Liver (tissue), 9 donors: ENCODE results near the gene PITHD1. TPM values are rescaled to one million over a fixed set of nuclear protein-coding genes. Genes with fewer than 3 reads are reported as not detected.

Experiments
- DNase-seq: peaks from one replicate; pipeline ENCODE4 v3.0.0-alpha.2; 2017; ENCODE audit warnings: low spot score
- H3K27ac ChIP-seq, 2 donors: one replicate each; pipeline ENCODE4 v1.7.0; 2013; ENCODE audit warnings: inconsistent platforms in 2 of 2, low read length in 2 of 2, control low read depth in 1 of 2, low read depth in 1 of 2, mild to moderate bottlenecking in 1 of 2
- H3K27me3 ChIP-seq, 4 donors: one replicate each; pipeline versions ENCODE4 v1.6.1 to v1.7.0; 2013; ENCODE audit warnings: low read length in 3 of 4, inconsistent platforms in 1 of 4, mild to moderate bottlenecking in 1 of 4, moderate library complexity in 1 of 4; ENCODE audit not compliant: control insufficient read depth in 4 of 4, insufficient read depth in 4 of 4
- H3K36me3 ChIP-seq, 4 donors: one replicate each; pipeline versions ENCODE4 v1.6.1 to v1.7.0; 2013; ENCODE audit warnings: low read length in 3 of 4, mild to moderate bottlenecking in 3 of 4, low read depth in 1 of 4, moderate library complexity in 1 of 4; ENCODE audit not compliant: control insufficient read depth in 4 of 4, insufficient read depth in 3 of 4
- H3K4me1 ChIP-seq, 4 donors: one replicate each; pipeline versions ENCODE4 v1.6.1 to v1.7.0; 2013; ENCODE audit warnings: low read length in 3 of 4, mild to moderate bottlenecking in 3 of 4, moderate library complexity in 1 of 4; ENCODE audit not compliant: control insufficient read depth in 4 of 4, insufficient read depth in 4 of 4
- H3K4me3 ChIP-seq, 3 donors: one replicate each; pipeline versions ENCODE4 v1.6.1 to v1.7.0; 2013; ENCODE audit warnings: low read length in 3 of 3, control low read depth in 1 of 3, low read depth in 1 of 3, mild to moderate bottlenecking in 1 of 3
- H3K9ac ChIP-seq, 2 donors: one replicate each; pipeline ENCODE4 v1.7.0; 2013; ENCODE audit warnings: low read length in 2 of 2, mild to moderate bottlenecking in 2 of 2, moderate library complexity in 2 of 2, control low read depth in 1 of 2, low read depth in 1 of 2
- H3K9me3 ChIP-seq, 4 donors: one replicate each; pipeline versions ENCODE4 v1.6.1 to v1.7.0; 2013; ENCODE audit warnings: low read length in 3 of 4; ENCODE audit not compliant: control insufficient read depth in 4 of 4
- EGR1 ChIP-seq, 2 donors: IDR thresholded peaks; 2 replicates each; pipeline ENCODE4 v1.6.1; 2016 to 2018; ENCODE audit warnings: antibody characterized with exemption in 2 of 2, low read depth in 2 of 2
- FOXA1 ChIP-seq: IDR thresholded peaks from 2 replicates; pipeline ENCODE4 v1.6.1; 2016; ENCODE audit warnings: antibody characterized with exemption
- FOXA2 ChIP-seq: IDR thresholded peaks from 2 replicates; pipeline ENCODE4 v1.6.1; 2016; ENCODE audit warnings: antibody characterized with exemption
- GABPA ChIP-seq, 2 donors: IDR thresholded peaks in 1 of 2; conservative IDR thresholded peaks in 1 of 2; 2 replicates each; pipeline ENCODE4 v1.6.1; 2016; ENCODE audit warnings: antibody characterized with exemption in 2 of 2, mild to moderate bottlenecking in 1 of 2, moderate library complexity in 1 of 2
- HNF4A ChIP-seq, 2 donors: conservative IDR thresholded peaks; 2 replicates each; pipeline ENCODE4 v1.6.1; 2016; ENCODE audit warnings: antibody characterized with exemption in 2 of 2, mild to moderate bottlenecking in 2 of 2
- HNF4G ChIP-seq: IDR thresholded peaks from 2 replicates; pipeline ENCODE4 v1.6.1; 2016; ENCODE audit warnings: antibody characterized with exemption
- JUND ChIP-seq, 2 donors: IDR thresholded peaks; 2 replicates each; pipeline ENCODE4 v1.6.1; 2016; ENCODE audit warnings: antibody characterized with exemption in 2 of 2
- NR2F2 ChIP-seq: IDR thresholded peaks from 2 replicates; pipeline ENCODE4 v1.6.1; 2016; ENCODE audit warnings: antibody characterized with exemption
- RAD21 ChIP-seq, 2 donors: IDR thresholded peaks; 2 replicates each; pipeline ENCODE4 v1.6.1; 2016; ENCODE audit warnings: antibody characterized with exemption in 2 of 2, mild to moderate bottlenecking in 2 of 2
- RXRA ChIP-seq, 2 donors: IDR thresholded peaks; 2 replicates each; pipeline ENCODE4 v1.6.1; 2017 to 2018; ENCODE audit warnings: antibody characterized with exemption in 2 of 2, mild to moderate bottlenecking in 1 of 2
- SP1 ChIP-seq: IDR thresholded peaks from 2 replicates; pipeline ENCODE4 v1.6.1; 2018; ENCODE audit warnings: antibody characterized with exemption, mild to moderate bottlenecking
- TAF1 ChIP-seq: conservative IDR thresholded peaks from 2 replicates; pipeline ENCODE4 v1.6.1; 2016; ENCODE audit warnings: antibody characterized with exemption, mild to moderate bottlenecking
- YY1 ChIP-seq: IDR thresholded peaks from 2 replicates; pipeline ENCODE4 v1.6.1; 2016; ENCODE audit warnings: antibody characterized with exemption, mild to moderate bottlenecking
- WGBS: extraction: QIAGEN DNeasy Blood & Tissue Kit; methylation state at CpG from one replicate; pipeline ENCODE4 v1.1.7; 2013; 5-methylcytosine and 5-hydroxymethylcytosine counted together
- polyA plus RNA-seq, 2 donors: library from polyadenylated mRNA; stranded (reverse) in 1 of 2; unstranded in 1 of 2; fragments of 200-250 nt in 1 of 2; fragments of >200 nt in 1 of 2; fragmentation: Nextera tagmentation in 1 of 2; extraction: Ambion mirVana in 1 of 2; gene quantifications; one replicate each; pipeline versions ENCODE4 v1.2.1 to v1.2.3, GENCODE V29; 2013 to 2015
- total RNA-seq, 2 donors: library from RNA; depleted of rRNA; stranded (reverse); fragments of >200 nt; gene quantifications; one replicate each; pipeline ENCODE4 v1.2.3, GENCODE V29; 2014
- TF ChIP-seq, protein P1 (sequence below): IDR thresholded peaks from 2 replicates; pipeline ENCODE4 v1.6.1; 2016; ENCODE audit warnings: antibody characterized with exemption
- TF ChIP-seq, protein P2 (sequence below): IDR thresholded peaks from 2 replicates; pipeline ENCODE4 v1.6.1; 2016; ENCODE audit warnings: antibody characterized with exemption
- TF ChIP-seq, protein P3 (sequence below): fragments of 150-350 bp; IDR thresholded peaks from 2 replicates; pipeline ENCODE4 v1.5.1; 2017; ENCODE audit warnings: improper control_type of control experiment, low read depth, low read length; ENCODE audit not compliant: missing input control
- TF ChIP-seq, protein P4 (sequence below): IDR thresholded peaks from 2 replicates; pipeline ENCODE4 v1.6.1; 2016; ENCODE audit warnings: antibody characterized with exemption, mild to moderate bottlenecking
- donor health status: healthy.
- donor health status: healthy.
- donor health status: healthy.
- donor health status: healthy.
- donor health status: healthy.

The PITHD1 gene
- total and polyA plus RNA-seq, 4 donors = 17.1 to 86.4 (median 24.8) TPM

DNA sequence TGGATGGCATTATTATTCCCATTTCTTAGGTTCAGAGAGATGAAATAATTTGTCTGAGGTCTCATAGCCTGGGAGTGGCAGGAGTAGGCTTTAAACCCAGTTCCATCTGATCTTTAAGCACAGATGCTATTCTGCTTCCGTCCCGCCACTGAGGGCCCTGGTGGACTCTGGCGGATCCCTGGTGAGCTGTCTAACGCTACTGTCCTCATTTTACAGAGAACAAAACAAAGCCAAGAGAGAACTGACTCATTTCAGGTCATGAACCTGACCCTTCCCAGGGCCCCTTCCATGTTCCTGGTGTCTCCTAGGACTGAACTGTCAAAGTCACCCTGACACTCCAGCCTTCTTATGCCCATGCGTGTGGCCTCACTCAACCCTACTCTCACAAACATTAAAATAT, 25.5 kb downstream of the PITHD1 start:
- no peaks in the 10 kb centered on the region for H3K27me3 ChIP-seq
- 85% methylated on average over 5 of the region's 5 CpGs for WGBS
- H3K36me3 ChIP-seq = peaks cover 1 to 25% (median 11%) of the 10 kb centered on the region in 4 donors
- H3K4me1 ChIP-seq = peaks cover 9 to 45% (median 39%) of the 10 kb centered on the region in 4 donors
- TF ChIP-seq RAD21 (IDR thresholded peaks at IDR 0.05) (no peak), NR2F2 (no peak), HNF4A (conservative IDR thresholded peaks at IDR 0.05) (no peak), TAF1 (no peak), YY1 (no peak), HNF4G (no peak), GABPA (IDR thresholded peaks at IDR 0.05 in 1 of 2, conservative IDR thresholded peaks at IDR 0.05 in 1 of 2) (no peak), FOXA2 (no peak), EGR1 (IDR thresholded peaks at IDR 0.05; ENCODE audit: low read depth in 2 of 2) (no peak), JUND (IDR thresholded peaks at IDR 0.05) (no peak), SP1 (no peak), RXRA (IDR thresholded peaks at IDR 0.05) (no peak), FOXA1 (no peak)
- TF ChIP-seq, protein P1, sequence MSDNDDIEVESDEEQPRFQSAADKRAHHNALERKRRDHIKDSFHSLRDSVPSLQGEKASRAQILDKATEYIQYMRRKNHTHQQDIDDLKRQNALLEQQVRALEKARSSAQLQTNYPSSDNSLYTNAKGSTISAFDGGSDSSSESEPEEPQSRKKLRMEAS = no peak
- TF ChIP-seq, protein P2, sequence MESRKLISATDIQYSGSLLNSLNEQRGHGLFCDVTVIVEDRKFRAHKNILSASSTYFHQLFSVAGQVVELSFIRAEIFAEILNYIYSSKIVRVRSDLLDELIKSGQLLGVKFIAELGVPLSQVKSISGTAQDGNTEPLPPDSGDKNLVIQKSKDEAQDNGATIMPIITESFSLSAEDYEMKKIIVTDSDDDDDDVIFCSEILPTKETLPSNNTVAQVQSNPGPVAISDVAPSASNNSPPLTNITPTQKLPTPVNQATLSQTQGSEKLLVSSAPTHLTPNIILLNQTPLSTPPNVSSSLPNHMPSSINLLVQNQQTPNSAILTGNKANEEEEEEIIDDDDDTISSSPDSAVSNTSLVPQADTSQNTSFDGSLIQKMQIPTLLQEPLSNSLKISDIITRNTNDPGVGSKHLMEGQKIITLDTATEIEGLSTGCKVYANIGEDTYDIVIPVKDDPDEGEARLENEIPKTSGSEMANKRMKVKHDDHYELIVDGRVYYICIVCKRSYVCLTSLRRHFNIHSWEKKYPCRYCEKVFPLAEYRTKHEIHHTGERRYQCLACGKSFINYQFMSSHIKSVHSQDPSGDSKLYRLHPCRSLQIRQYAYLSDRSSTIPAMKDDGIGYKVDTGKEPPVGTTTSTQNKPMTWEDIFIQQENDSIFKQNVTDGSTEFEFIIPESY = no peak
- TF ChIP-seq, protein P3, sequence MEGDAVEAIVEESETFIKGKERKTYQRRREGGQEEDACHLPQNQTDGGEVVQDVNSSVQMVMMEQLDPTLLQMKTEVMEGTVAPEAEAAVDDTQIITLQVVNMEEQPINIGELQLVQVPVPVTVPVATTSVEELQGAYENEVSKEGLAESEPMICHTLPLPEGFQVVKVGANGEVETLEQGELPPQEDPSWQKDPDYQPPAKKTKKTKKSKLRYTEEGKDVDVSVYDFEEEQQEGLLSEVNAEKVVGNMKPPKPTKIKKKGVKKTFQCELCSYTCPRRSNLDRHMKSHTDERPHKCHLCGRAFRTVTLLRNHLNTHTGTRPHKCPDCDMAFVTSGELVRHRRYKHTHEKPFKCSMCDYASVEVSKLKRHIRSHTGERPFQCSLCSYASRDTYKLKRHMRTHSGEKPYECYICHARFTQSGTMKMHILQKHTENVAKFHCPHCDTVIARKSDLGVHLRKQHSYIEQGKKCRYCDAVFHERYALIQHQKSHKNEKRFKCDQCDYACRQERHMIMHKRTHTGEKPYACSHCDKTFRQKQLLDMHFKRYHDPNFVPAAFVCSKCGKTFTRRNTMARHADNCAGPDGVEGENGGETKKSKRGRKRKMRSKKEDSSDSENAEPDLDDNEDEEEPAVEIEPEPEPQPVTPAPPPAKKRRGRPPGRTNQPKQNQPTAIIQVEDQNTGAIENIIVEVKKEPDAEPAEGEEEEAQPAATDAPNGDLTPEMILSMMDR = no peak
- TF ChIP-seq, protein P4, sequence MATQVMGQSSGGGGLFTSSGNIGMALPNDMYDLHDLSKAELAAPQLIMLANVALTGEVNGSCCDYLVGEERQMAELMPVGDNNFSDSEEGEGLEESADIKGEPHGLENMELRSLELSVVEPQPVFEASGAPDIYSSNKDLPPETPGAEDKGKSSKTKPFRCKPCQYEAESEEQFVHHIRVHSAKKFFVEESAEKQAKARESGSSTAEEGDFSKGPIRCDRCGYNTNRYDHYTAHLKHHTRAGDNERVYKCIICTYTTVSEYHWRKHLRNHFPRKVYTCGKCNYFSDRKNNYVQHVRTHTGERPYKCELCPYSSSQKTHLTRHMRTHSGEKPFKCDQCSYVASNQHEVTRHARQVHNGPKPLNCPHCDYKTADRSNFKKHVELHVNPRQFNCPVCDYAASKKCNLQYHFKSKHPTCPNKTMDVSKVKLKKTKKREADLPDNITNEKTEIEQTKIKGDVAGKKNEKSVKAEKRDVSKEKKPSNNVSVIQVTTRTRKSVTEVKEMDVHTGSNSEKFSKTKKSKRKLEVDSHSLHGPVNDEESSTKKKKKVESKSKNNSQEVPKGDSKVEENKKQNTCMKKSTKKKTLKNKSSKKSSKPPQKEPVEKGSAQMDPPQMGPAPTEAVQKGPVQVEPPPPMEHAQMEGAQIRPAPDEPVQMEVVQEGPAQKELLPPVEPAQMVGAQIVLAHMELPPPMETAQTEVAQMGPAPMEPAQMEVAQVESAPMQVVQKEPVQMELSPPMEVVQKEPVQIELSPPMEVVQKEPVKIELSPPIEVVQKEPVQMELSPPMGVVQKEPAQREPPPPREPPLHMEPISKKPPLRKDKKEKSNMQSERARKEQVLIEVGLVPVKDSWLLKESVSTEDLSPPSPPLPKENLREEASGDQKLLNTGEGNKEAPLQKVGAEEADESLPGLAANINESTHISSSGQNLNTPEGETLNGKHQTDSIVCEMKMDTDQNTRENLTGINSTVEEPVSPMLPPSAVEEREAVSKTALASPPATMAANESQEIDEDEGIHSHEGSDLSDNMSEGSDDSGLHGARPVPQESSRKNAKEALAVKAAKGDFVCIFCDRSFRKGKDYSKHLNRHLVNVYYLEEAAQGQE = no peak
- no peak overlapping the region for H3K4me3 ChIP-seq
- H3K9me3 ChIP-seq = no peaks in the 10 kb centered on the region
- no peak overlapping the region for H3K27ac ChIP-seq
- no peak overlapping the region for H3K9ac ChIP-seq
- no peak for DNase-seq
